Nephron progenitor cell (in vitro differentiated cells): ENCODE data around the gene RPL18.

Experiments used
- DNase-seq: peaks from one replicate; pipeline ENCODE4 v3.0.0; 2021
- H3K27ac Mint-ChIP-seq: 2 replicates; pipeline ENCODE4 v1.8.0; 2021; ENCODE audit warnings: mild to moderate bottlenecking, moderate library complexity, mixed read lengths
- H3K27me3 Mint-ChIP-seq: 2 replicates; pipeline ENCODE4 v1.8.0; 2021; ENCODE audit warnings: mild to moderate bottlenecking, low read depth, mixed read lengths; ENCODE audit not compliant: poor library complexity
- H3K36me3 Mint-ChIP-seq: 2 replicates; pipeline ENCODE4 v1.8.0; 2021; ENCODE audit warnings: low read depth, mixed read lengths
- H3K4me1 Mint-ChIP-seq: 2 replicates; pipeline ENCODE4 v1.8.0; 2021; ENCODE audit warnings: mixed read lengths
- H3K4me3 Mint-ChIP-seq: 2 replicates; pipeline ENCODE4 v1.8.0; 2021; ENCODE audit warnings: mild to moderate bottlenecking, moderate library complexity, mixed read lengths
- H3K9me3 Mint-ChIP-seq: 2 replicates; pipeline ENCODE4 v1.8.0; 2021; ENCODE audit warnings: mild to moderate bottlenecking, moderate library complexity, mixed read lengths
- CTCF ChIP-seq: fragments of 200-600 bp; sonication (generic); IDR thresholded peaks from 2 replicates; pipeline ENCODE4 v1.5.0; 2021; ENCODE audit warnings: antibody characterized with exemption

RPL18 gene

DNA sequence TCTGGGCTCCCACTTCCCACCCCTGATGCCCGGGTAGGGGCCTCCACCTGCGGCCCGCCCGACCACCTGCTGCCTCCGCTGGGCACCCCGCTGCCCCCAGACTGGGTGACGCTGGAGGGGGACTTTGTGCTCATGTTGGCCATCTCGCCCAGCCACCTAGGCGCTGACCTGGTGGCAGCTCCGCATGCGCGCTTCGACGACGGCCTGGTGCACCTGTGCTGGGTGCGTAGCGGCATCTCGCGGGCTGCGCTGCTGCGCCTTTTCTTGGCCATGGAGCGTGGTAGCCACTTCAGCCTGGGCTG, 10.3 kb upstream of the RPL18 start:
- no peak for TF ChIP-seq CTCF
- Mint-ChIP-seq H3K4me1 (peaks cover 76% of the 10 kb centered on the region), H3K36me3 (no peaks in the 10 kb centered on the region), H3K4me3 (no peak overlapping the region), H3K27me3 (no peaks in the 10 kb centered on the region), H3K9me3 (no peaks in the 10 kb centered on the region), H3K27ac (no peak overlapping the region)
- no peak for DNase-seq

DNA sequence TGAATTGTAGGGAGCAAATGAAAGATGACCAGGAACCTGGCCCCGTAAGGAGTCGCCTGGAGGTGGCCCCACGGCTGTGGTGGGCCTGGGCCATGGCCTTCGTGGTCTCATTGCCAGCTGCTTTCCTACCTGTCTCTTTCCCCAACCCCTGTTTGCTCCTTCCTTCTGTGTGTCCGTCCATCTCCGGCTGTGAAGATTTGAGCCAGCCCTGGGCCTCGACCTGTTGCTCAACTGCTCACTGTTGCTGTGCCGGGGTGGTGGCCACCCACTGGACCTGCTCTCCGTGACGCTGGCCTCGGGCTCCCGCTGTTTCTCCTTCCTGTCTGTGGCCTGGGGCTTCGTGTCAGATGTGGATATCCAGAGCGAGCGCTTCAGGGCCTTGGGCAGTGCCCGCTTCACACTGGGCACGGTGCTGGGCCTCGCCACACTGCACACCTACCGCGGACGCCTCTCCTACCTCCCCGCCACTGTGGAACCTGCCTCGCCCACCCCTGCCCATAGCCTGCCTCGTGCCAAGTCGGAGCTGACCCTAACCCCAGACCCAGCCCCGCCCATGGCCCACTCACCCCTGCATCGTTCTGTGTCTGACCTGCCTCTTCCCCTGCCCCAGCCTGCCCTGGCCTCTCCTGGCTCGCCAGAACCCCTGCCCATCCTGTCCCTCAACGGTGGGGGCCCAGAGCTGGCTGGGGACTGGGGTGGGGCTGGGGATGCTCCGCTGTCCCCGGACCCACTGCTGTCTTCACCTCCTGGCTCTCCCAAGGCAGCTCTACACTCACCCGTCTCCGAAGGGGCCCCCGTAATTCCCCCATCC, 9.7 kb upstream of the RPL18 start:
- Mint-ChIP-seq H3K9me3 (no peaks in the 10 kb centered on the region), H3K27me3 (no peaks in the 10 kb centered on the region), H3K27ac (no peak overlapping the region), H3K4me3 (no peak overlapping the region), H3K4me1 (peaks cover 74% of the 10 kb centered on the region), H3K36me3 (no peaks in the 10 kb centered on the region)
- TF ChIP-seq CTCF: no peak
- no peak for DNase-seq

GRCh38 chr19:48627865-48628314, 8.9 kb upstream of the RPL18 start:
- Mint-ChIP-seq H3K4me3 (no peak overlapping the region), H3K4me1 (peaks cover 73% of the 10 kb centered on the region), H3K27ac (no peak overlapping the region), H3K36me3 (no peaks in the 10 kb centered on the region), H3K9me3 (no peaks in the 10 kb centered on the region), H3K27me3 (no peaks in the 10 kb centered on the region)
- no peak for TF ChIP-seq CTCF
- no peak for DNase-seq

- Mint-ChIP-seq H3K27me3 (no peaks in the 10 kb centered on the region), H3K9me3 (no peaks in the 10 kb centered on the region), H3K36me3 (no peaks in the 10 kb centered on the region), H3K27ac (no peak overlapping the region), H3K4me3 (peak overlapping the region; percentile 36), H3K4me1 (peaks cover 72% of the 10 kb centered on the region)
- DNase-seq: no peak
- no peak for TF ChIP-seq CTCF
Measured at GRCh38 chr19:48627201-48627864, 8.4 kb upstream of the RPL18 start.

DNA sequence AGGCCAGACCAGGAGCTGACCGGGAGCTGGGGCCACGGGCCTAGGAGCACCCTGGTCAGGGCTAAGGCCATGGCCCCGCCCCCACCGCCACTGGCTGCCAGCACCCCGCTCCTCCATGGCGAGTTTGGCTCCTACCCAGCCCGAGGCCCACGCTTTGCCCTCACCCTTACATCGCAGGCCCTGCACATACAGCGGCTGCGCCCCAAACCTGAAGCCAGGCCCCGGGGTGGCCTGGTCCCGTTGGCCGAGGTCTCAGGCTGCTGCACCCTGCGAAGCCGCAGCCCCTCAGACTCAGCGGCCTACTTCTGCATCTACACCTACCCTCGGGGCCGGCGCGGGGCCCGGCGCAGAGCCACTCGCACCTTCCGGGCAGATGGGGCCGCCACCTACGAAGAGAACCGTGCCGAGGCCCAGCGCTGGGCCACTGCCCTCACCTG, 6.9 kb upstream of the RPL18 start:
- no peak overlapping the region for H3K27ac Mint-ChIP-seq
- H3K4me1 Mint-ChIP-seq: peaks cover 67% of the 10 kb centered on the region
- no peak for DNase-seq
- H3K36me3 Mint-ChIP-seq: peaks cover 5% of the 10 kb centered on the region
- TF ChIP-seq CTCF: no peak
- H3K27me3 Mint-ChIP-seq: no peaks in the 10 kb centered on the region
- no peaks in the 10 kb centered on the region for H3K9me3 Mint-ChIP-seq
- H3K4me3 Mint-ChIP-seq: peak overlapping the region; percentile 87
